Memory B cell (primary cell): ENCODE data around the gene RNF213.

Experiments
- ATAC-seq: fragments of 150-1000 bp; cut with Tn5 transposase; 2 replicates; pipeline ENCODE4 v1.10.0; 2021; ENCODE audit warnings: low read depth, mild to moderate bottlenecking, moderate library complexity
- DNase-seq, 2 donors: peaks; one replicate each; pipeline ENCODE4 v3.0.0; 2022; ENCODE audit warnings: low spot score in 2 of 2
- H3K27ac Mint-ChIP-seq: one replicate; pipeline ENCODE4 v1.8.0; 2022; ENCODE audit warnings: mild to moderate bottlenecking, moderate library complexity, mixed read lengths
- H3K27me3 Mint-ChIP-seq: one replicate; pipeline ENCODE4 v1.8.0; 2022; ENCODE audit warnings: mixed read lengths
- H3K36me3 Mint-ChIP-seq: one replicate; pipeline ENCODE4 v1.8.0; 2022; ENCODE audit warnings: mild to moderate bottlenecking, mixed read lengths
- H3K4me1 Mint-ChIP-seq: one replicate; pipeline ENCODE4 v1.8.0; 2022; ENCODE audit warnings: mixed read lengths
- H3K4me3 Mint-ChIP-seq: one replicate; pipeline ENCODE4 v1.8.0; 2022; ENCODE audit warnings: mild to moderate bottlenecking, moderate library complexity, mixed read lengths
- H3K9me3 Mint-ChIP-seq: one replicate; pipeline ENCODE4 v1.8.0; 2022; ENCODE audit warnings: mixed read lengths

The RNF213 gene

DNA sequence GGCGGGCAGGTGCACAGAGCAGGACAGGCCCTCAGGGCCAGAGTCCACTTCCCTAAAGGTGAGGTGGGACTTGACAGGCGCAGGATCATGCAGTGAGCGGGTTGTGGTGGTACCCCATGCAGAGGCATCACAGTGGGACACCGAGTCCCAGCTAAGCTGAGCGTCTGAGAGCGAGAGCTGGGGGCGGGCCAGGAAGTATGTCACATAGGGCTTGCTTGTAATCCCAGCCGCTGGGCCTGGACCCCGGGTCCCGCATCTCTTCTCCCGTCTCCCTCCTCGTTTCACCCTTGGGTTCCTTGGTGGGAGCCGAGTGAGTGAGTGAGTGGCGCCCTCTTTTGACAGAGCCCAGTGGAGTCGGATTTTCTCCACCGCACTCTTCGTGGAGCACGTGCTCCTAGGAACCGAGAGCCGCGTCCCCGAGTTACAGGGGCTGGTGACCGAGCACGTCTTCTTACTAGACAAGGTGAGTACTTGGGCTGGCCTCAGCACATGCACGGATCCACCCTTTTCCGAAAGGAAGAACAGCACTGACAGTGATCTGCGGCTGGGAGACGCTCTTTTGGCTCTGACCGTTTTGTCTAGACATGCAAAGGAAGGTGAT lies 103.5 kb downstream of the RNF213 start:
- H3K27ac Mint-ChIP-seq: no peak overlapping the region

DNA sequence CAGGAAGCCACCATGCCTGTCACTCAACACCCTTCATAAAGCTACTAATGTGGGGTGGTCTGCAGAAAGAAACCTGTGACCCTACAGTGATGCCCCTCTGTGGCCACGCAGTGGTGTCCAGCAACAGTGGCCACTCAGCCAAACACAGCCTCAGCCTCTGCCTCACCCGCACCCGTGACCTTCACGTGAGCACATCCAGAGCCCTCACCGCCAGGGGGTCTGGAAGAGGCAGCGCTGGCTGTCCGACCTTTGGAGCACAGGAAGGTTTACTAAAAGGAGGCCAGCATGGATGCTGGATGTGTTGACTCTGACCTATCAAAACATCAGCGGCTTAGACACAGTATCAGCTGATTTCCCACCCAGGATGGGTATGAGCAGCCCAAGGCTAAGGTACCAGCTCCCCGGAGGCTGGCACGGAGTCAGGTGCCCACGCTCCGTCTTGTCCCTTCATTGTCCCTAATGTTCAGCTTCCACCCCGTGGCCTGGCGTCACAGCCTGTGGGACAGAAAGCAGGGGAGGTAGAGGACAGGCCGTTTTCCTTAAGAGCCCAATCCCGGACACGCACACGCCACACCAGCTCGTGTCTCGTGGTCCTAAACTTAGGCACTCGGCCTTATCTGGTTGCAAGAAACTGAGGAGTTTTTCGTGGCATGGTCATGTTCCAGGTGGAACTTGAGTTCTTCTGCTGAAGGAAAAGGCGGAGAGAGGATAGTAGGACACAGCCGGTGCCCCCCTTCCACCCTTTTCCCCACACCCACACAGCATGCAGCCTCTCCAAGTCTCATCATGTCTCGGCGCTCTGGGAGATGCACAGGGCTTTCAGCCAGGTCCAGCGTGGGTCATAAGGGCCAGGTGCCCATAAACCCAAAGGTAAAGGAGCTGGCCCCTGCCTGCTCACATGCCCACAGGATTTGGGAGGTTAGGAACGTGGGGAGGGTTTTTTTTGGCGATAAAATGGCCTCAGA lies 104.6 kb downstream of the RNF213 start:
- ATAC-seq (no peak), DNase-seq (no peak)
- no peaks in the 10 kb centered on the region for H3K9me3 Mint-ChIP-seq
- no peak overlapping the region for H3K27ac Mint-ChIP-seq
- no peaks in the 10 kb centered on the region for H3K27me3 Mint-ChIP-seq
- H3K36me3 Mint-ChIP-seq: peaks cover 36% of the 10 kb centered on the region
- H3K4me1 Mint-ChIP-seq: no peaks in the 10 kb centered on the region
- H3K4me3 Mint-ChIP-seq: no peak overlapping the region

More for the DNA sequence above, 103.5 kb downstream of the RNF213 start:
- no peaks in the 10 kb centered on the region for H3K4me1 Mint-ChIP-seq
- peaks cover 40% of the 10 kb centered on the region for H3K36me3 Mint-ChIP-seq
- no peak overlapping the region for H3K4me3 Mint-ChIP-seq
- DNase-seq (no peak), ATAC-seq (no peak)
- no peaks in the 10 kb centered on the region for H3K9me3 Mint-ChIP-seq
- no peaks in the 10 kb centered on the region for H3K27me3 Mint-ChIP-seq

DNA sequence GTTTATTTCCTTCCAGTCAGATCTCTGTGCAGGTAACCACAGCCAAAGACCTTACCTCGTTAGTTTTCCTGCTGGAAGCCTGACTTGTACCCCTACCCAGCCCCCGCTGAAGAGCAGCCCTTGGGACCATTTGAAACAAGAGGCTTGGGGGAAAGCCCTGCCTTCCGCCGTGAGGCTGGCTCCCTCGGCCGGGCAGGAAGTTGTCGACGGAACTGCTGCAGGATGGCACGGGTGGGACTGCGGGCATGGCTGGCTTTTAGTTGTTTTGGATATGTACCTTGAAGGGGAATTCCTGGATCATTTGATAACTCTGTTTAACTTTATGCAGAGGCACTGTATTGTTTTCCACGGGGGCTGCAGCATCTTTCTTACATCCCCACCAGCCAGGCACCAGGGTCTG lies 105.3 kb downstream of the RNF213 start:
- Mint-ChIP-seq H3K4me3 (no peak overlapping the region), H3K36me3 (peaks cover 31% of the 10 kb centered on the region), H3K27ac (no peak overlapping the region)

DNA sequence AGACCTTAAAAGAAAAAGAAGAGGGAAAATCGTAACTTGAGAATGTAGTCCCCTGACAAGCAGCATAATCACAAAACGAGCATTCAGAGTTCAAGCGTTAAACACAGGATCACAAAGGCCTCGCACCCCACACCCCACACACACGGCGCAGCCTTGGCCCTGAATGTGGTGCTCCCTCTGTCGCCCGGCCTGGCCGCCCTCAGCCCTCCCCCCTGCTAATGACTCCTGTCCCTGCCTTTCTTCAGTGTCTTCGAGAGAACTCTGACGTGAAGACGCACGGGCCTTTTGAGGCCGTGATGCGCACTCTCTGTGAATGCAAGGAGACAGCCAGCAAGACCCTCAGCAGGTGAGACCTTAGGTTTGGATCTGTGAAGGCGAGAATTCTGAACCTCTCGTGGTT lies 106.9 kb downstream of the RNF213 start:
- H3K36me3 Mint-ChIP-seq: peaks cover 21% of the 10 kb centered on the region
- H3K4me3 Mint-ChIP-seq: no peak overlapping the region
- no peaks in the 10 kb centered on the region for H3K4me1 Mint-ChIP-seq
- H3K9me3 Mint-ChIP-seq: no peaks in the 10 kb centered on the region
- no peaks in the 10 kb centered on the region for H3K27me3 Mint-ChIP-seq
- ATAC-seq (no peak), DNase-seq (no peak)
- no peak overlapping the region for H3K27ac Mint-ChIP-seq

More for the DNA sequence above, 105.3 kb downstream of the RNF213 start:
- no peaks in the 10 kb centered on the region for H3K27me3 Mint-ChIP-seq
- no peak for ATAC-seq
- H3K4me1 Mint-ChIP-seq: no peaks in the 10 kb centered on the region
- H3K9me3 Mint-ChIP-seq: no peaks in the 10 kb centered on the region
- DNase-seq: no peak

DNA sequence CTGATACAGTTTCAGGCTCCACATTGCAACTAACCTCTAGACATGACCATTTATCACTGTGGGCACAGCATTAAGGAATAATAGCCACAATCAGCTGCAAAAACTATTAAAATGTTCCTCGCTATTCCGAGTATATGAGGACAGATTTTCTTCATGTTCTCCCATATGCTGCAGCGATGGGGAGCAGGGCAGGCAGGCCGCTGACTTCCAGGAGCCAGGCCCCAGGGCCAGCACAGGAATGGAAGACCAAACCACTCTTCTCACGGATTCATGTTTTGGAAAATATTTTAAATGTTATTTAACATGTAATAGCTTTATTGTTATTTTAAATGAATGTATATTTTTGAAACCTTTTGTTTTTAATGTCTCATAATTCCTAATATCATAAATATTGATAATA lies 110.5 kb downstream of the RNF213 start:
- H3K4me3 Mint-ChIP-seq: no peak overlapping the region
- DNase-seq: no peak
- ATAC-seq: no peak
- no peaks in the 10 kb centered on the region for H3K27me3 Mint-ChIP-seq
- H3K27ac Mint-ChIP-seq: no peak overlapping the region
- H3K36me3 Mint-ChIP-seq: peaks cover 27% of the 10 kb centered on the region
- no peaks in the 10 kb centered on the region for H3K9me3 Mint-ChIP-seq
- no peaks in the 10 kb centered on the region for H3K4me1 Mint-ChIP-seq

DNA sequence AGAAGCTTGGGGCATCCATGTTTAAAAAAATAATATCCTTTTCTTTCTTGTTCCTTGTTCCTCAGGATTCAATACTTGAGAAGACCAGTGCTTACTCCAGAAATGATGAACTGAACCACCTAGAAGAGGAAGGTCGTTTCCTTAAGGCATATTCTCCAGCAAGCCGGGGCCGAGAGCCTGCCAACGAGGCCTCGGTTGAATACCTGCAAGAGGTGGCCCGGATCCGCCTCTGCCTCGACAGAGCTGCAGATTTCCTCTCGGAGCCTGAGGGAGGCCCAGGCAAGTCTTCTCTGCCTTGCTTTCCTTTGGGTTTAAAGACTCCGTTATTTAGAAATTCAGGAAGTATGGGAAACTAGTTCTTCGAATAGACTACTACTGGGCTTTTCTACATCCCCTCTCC lies 111.8 kb downstream of the RNF213 start:
- Mint-ChIP-seq H3K4me3 (no peak overlapping the region), H3K27ac (no peak overlapping the region), H3K9me3 (no peaks in the 10 kb centered on the region), H3K36me3 (peaks cover 27% of the 10 kb centered on the region), H3K27me3 (no peaks in the 10 kb centered on the region), H3K4me1 (no peaks in the 10 kb centered on the region)
- ATAC-seq (no peak), DNase-seq (no peak)

DNA sequence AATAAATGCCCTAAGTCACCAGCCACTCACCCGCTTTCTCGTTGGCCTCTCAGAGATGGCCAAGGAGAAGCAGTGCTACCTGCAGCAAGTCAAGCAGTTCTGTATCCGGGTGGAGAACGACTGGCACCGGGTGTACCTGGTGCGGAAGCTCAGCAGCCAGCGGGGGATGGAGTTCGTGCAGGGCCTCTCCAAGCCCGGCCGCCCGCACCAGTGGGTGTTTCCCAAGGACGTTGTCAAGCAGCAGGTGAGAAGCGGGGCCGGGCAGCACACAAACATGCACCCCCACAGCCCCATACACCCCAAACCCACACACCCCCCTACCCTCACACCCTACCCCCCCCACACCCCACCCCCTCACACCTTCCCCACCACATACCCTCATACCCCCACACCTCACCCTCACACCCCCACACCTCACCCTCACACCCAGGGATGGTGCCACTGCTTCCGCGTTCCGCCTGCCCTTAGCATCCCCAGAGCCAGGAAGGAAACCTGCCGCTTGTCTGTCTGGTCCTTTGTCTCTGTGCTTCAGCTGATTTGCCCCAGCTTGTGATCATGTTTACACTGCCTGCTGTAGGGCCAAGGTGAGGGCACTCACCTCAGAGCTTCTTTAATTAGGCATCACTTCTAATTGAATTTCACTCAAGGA lies 112.4 kb downstream of the RNF213 start:
- peaks cover 26% of the 10 kb centered on the region for H3K36me3 Mint-ChIP-seq
- DNase-seq (no peak), ATAC-seq (no peak)
- H3K27ac Mint-ChIP-seq: no peak overlapping the region
- H3K9me3 Mint-ChIP-seq: no peaks in the 10 kb centered on the region
- H3K4me1 Mint-ChIP-seq: no peaks in the 10 kb centered on the region
- H3K4me3 Mint-ChIP-seq: no peak overlapping the region
- no peaks in the 10 kb centered on the region for H3K27me3 Mint-ChIP-seq

DNA sequence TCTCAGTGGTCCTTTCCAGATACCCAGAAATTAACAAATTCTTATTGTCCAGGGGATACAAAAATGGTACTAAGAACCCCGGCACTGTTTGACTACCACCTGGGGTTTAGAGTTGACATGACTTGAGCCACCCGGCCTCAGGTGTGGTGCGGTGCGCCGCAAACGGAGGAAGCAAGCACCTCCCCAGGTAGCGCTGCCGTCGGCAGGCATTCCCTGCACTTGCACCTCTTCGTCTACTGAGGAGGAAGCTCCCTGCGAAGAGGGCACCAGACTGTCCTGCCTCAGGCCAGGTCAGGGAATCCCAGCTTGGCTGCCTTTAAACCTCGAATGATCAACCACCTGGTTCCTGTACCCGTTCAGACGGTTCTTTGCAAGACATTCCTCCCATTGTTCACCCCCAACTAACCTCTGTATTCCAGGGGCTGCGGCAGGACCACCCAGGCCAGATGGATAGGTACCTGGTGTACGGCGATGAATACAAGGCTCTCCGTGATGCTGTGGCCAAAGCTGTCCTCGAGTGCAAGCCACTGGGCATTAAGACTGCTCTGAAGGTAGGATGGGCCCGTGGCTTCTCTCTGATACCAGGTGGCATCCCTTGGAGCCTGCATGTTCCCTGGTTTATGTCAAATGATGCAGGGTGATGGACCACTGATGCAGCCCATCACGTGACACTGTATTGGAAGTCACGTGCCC lies 113.5 kb downstream of the RNF213 start:
- DNase-seq (no peak), ATAC-seq (no peak)
- Mint-ChIP-seq H3K27ac (no peak overlapping the region), H3K9me3 (no peaks in the 10 kb centered on the region), H3K36me3 (peaks cover 26% of the 10 kb centered on the region), H3K4me3 (no peak overlapping the region), H3K4me1 (no peaks in the 10 kb centered on the region), H3K27me3 (no peaks in the 10 kb centered on the region)

DNA sequence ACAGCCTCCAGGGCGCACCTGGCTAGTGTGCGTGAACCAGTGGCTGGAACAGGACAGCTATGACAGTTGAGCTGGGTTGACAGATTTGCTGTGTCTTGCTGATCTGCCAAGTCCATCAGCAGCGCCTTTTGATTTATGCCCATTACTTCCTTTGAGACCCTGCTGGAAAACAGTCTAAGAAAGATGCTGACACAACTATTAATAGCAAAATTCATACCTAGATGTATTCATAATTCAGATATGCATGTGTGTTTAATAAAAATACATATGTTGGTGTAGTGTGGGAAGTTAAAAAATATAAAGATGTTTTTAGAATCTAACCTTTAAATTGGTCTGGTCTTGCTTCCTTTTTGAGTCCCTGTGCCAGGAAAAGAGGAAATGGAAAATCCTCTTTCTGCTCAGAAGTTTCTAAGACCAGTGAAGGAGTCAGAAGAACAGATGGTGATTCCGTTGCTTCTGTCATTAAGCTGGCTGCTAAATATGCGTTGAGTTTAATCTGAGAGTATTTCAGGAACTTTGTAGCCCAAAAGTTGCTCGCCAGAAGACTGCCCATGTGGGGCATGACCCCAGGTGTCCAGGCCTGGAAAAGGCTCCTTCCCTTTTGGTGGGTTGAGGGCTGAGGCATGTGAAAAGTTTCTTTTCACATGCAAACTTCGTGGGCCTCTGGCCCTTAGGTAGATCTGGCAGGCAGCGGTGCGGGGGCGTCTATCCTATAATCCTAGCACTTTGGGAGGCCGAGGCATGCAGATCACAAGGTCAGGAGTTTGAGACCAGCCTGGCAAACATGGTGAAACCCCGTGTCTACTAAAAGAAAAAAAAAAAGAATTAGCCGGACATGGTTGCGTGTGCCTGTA lies 114.3 kb downstream of the RNF213 start:
- Mint-ChIP-seq H3K27me3 (no peaks in the 10 kb centered on the region), H3K27ac (no peak overlapping the region), H3K4me1 (no peaks in the 10 kb centered on the region), H3K4me3 (no peak overlapping the region), H3K9me3 (no peaks in the 10 kb centered on the region), H3K36me3 (peaks cover 23% of the 10 kb centered on the region)
- DNase-seq (no peak), ATAC-seq (no peak)

DNA sequence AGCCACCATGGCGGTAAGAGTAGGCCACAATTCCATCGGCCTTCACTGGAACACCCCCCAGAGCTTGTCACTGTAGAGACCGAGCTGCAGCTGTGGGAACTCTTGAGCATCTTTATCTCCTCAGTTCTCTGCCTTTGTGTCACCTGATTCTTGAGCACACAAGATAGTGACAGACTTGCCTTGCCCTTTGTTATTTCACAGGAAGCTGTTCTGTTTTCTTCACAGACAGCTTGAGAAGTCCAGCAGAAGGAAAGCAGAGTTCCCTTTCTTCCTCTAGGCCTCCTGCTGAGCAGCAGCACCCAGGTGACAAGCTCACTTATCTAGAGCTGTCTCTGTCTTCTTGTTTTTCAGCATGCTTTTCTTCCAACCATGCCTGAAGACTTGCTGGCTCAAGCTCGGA lies 115.9 kb downstream of the RNF213 start:
- no peaks in the 10 kb centered on the region for H3K9me3 Mint-ChIP-seq
- DNase-seq: no peak
- H3K36me3 Mint-ChIP-seq: peaks cover 29% of the 10 kb centered on the region
- no peak overlapping the region for H3K4me3 Mint-ChIP-seq
- no peaks in the 10 kb centered on the region for H3K4me1 Mint-ChIP-seq
- H3K27ac Mint-ChIP-seq: no peak overlapping the region
- H3K27me3 Mint-ChIP-seq: no peaks in the 10 kb centered on the region
- ATAC-seq: no peak

DNA sequence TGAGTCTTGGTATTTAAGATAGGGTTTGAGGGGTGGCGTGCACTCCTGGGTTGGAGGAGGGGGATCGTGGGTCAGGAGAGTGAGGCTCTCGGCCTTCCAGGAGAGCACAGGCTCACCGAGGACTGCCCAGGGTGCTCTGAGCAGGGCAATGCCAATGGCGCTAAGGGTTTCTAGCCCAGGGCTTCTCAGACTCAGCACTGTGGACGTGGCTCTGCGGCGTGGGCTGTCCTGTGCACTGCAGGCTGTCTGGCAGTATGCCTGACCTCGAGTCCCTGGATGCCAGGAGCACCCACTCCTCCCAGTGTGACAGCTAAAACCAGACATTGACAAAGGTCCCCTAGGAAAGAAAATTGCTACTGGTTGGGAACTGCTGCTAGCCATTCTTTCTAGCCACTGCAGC lies 117.1 kb downstream of the RNF213 start:
- Mint-ChIP-seq H3K27ac (no peak overlapping the region), H3K4me1 (no peaks in the 10 kb centered on the region), H3K27me3 (no peaks in the 10 kb centered on the region), H3K36me3 (peaks cover 33% of the 10 kb centered on the region), H3K4me3 (no peak overlapping the region), H3K9me3 (no peaks in the 10 kb centered on the region)
- ATAC-seq: no peak
- DNase-seq: no peak

DNA sequence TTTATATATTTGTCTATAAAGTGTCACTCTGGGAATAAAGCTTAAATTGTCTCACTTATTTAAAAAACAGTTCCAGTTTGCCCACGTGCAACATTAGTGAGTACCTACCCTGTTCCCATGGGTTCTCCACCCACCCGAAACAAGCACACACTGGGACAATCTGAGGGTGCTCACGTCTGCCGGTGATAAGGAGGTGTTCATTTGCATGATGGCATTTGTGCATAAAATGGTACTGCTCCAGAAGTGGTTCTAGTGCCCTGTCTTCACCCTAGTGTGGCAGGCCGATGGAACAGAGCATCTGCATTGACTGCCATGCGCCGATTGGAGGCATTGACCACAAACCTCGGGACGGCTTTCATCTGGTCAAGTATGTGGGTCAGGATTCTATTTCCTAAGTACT lies 118.7 kb downstream of the RNF213 start:
- ATAC-seq (no peak), DNase-seq (no peak)
- H3K4me1 Mint-ChIP-seq: no peaks in the 10 kb centered on the region
- no peak overlapping the region for H3K27ac Mint-ChIP-seq
- H3K4me3 Mint-ChIP-seq: no peak overlapping the region
- peaks cover 38% of the 10 kb centered on the region for H3K36me3 Mint-ChIP-seq
- no peaks in the 10 kb centered on the region for H3K9me3 Mint-ChIP-seq
- H3K27me3 Mint-ChIP-seq: no peaks in the 10 kb centered on the region

DNA sequence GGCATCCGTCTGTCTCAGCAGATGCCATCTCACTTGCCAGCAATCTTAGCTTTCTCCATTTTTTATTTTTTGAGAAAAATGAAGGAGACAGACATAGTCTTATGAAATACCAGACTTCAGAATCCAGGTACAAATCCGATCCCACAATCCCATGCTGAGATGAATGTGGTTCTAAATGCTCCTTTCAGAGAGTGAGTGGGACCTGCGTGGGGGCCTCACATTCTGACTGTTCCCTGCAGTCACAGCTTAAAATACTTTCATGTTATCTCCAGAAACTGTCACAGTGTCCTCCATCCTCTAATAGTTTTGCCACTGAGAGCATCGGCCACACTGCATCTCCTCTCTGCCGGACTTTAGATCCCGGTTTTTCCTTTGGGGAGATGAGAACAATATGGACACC lies 119.4 kb downstream of the RNF213 start:
- H3K27me3 Mint-ChIP-seq: no peaks in the 10 kb centered on the region
- no peak overlapping the region for H3K4me3 Mint-ChIP-seq
- peaks cover 36% of the 10 kb centered on the region for H3K36me3 Mint-ChIP-seq
- no peaks in the 10 kb centered on the region for H3K9me3 Mint-ChIP-seq
- H3K4me1 Mint-ChIP-seq: no peaks in the 10 kb centered on the region
- ATAC-seq (no peak), DNase-seq (no peak)
- H3K27ac Mint-ChIP-seq: no peak overlapping the region
